Muscle layer of colon (tissue), 2 donors: Measurements from ENCODE around the gene UGT1A5.

Experiments
- H3K27ac ChIP-seq: one replicate; pipeline ENCODE4 v1.7.0; 2013; ENCODE audit warnings: low read depth, mild to moderate bottlenecking, low read length, moderate library complexity
- H3K27me3 ChIP-seq, 2 donors: one replicate each; pipeline ENCODE4 v1.7.0; 2013; ENCODE audit warnings: low read length in 2 of 2, mild to moderate bottlenecking in 2 of 2; ENCODE audit not compliant: insufficient read depth in 2 of 2, control insufficient read depth in 1 of 2
- H3K36me3 ChIP-seq: one replicate; pipeline ENCODE4 v1.7.0; 2013; ENCODE audit warnings: mild to moderate bottlenecking, low read length; ENCODE audit not compliant: insufficient read depth
- H3K4me1 ChIP-seq: one replicate; pipeline ENCODE4 v1.7.0; 2013; ENCODE audit warnings: mild to moderate bottlenecking, low read length; ENCODE audit not compliant: insufficient read depth
- H3K4me3 ChIP-seq, 2 donors: one replicate each; pipeline ENCODE4 v1.7.0; 2013; ENCODE audit warnings: low read length in 2 of 2, low read depth in 1 of 2, mild to moderate bottlenecking in 1 of 2, moderate library complexity in 1 of 2
- H3K9ac ChIP-seq: one replicate; pipeline ENCODE4 v1.7.0; 2013; ENCODE audit warnings: low read length
- H3K9me3 ChIP-seq: one replicate; pipeline ENCODE4 v1.7.0; 2013; ENCODE audit warnings: mild to moderate bottlenecking, low read length
- donor health status: abdominal sarcoma.
- donor health status: Adenocarcinoma of cecum.

UGT1A5 gene

GRCh38 chr2:233712611-233713261, at the start of gene UGT1A5:
Gene UGT1A5, plus strand, starts transcription at chr2:233712907. Its CDS starts 85 bp downstream, at chr2:233712992.
- Histone ChIP-seq H3K9ac (no peak within 1 kb of the TSS), H3K4me3 (no peak within 1 kb of the TSS), H3K27ac (no peak within 1 kb of the TSS), H3K36me3 (no peaks in the 10 kb centered on the region), H3K27me3 (peaks cover 0 to 3% of the 10 kb centered on the region in 2 donors), H3K9me3 (no peaks in the 10 kb centered on the region), H3K4me1 (no peaks in the 10 kb centered on the region)

GRCh38 chr2:233663911-233664310, 48.8 kb upstream of the UGT1A5 start:
- Histone ChIP-seq H3K27ac (no peak overlapping the region), H3K4me1 (no peaks in the 10 kb centered on the region), H3K9me3 (no peaks in the 10 kb centered on the region), H3K4me3 (no peak overlapping the region), H3K27me3 (no peaks in the 10 kb centered on the region), H3K9ac (no peak overlapping the region), H3K36me3 (no peaks in the 10 kb centered on the region)

- Histone ChIP-seq H3K4me3 (no peak overlapping the region), H3K9me3 (no peaks in the 10 kb centered on the region), H3K36me3 (no peaks in the 10 kb centered on the region), H3K27ac (no peak overlapping the region), H3K9ac (no peak overlapping the region), H3K4me1 (no peaks in the 10 kb centered on the region), H3K27me3 (no peaks in the 10 kb centered on the region)
Observed at GRCh38 chr2:233668605-233669260, 44.0 kb upstream of the UGT1A5 start.

- Histone ChIP-seq H3K9me3 (no peaks in the 10 kb centered on the region), H3K36me3 (no peaks in the 10 kb centered on the region), H3K27me3 (no peaks in the 10 kb centered on the region), H3K9ac (no peak within 1 kb of the TSS), H3K4me1 (no peaks in the 10 kb centered on the region), H3K27ac (no peak within 1 kb of the TSS), H3K4me3 (no peak within 1 kb of the TSS)
Observed at GRCh38 chr2:233671290-233672161, 41.2 kb upstream of the UGT1A5 start, which contains the start of gene UGT1A9. Gene UGT1A9, plus strand, starts transcription at chr2:233671898. Its CDS starts 37 bp downstream, at chr2:233671935.

GRCh38 chr2:233672886-233673285, 39.8 kb upstream of the UGT1A5 start:
- no peaks in the 10 kb centered on the region for H3K36me3 ChIP-seq
- no peak overlapping the region for H3K9ac ChIP-seq
- H3K9me3 ChIP-seq: no peaks in the 10 kb centered on the region
- H3K4me3 ChIP-seq: no peak overlapping the region
- H3K27me3 ChIP-seq: no peaks in the 10 kb centered on the region
- H3K27ac ChIP-seq: no peak overlapping the region
- no peaks in the 10 kb centered on the region for H3K4me1 ChIP-seq

- H3K9ac ChIP-seq: no peak overlapping the region
- H3K36me3 ChIP-seq: no peaks in the 10 kb centered on the region
- H3K4me3 ChIP-seq: no peak overlapping the region
- H3K27me3 ChIP-seq: no peaks in the 10 kb centered on the region
- no peaks in the 10 kb centered on the region for H3K4me1 ChIP-seq
- no peak overlapping the region for H3K27ac ChIP-seq
- no peaks in the 10 kb centered on the region for H3K9me3 ChIP-seq
Observed at GRCh38 chr2:233673896-233674295, 38.8 kb upstream of the UGT1A5 start.

- H3K36me3 ChIP-seq: no peaks in the 10 kb centered on the region
- H3K9ac ChIP-seq: no peak overlapping the region
- no peaks in the 10 kb centered on the region for H3K4me1 ChIP-seq
- H3K27me3 ChIP-seq: no peaks in the 10 kb centered on the region
- H3K4me3 ChIP-seq: no peak overlapping the region
- H3K27ac ChIP-seq: no peak overlapping the region
- H3K9me3 ChIP-seq: no peaks in the 10 kb centered on the region
Observed at GRCh38 chr2:233674314-233674713, 38.4 kb upstream of the UGT1A5 start.

GRCh38 chr2:233674995-233675394, 37.7 kb upstream of the UGT1A5 start:
- H3K36me3 ChIP-seq: no peaks in the 10 kb centered on the region
- no peak overlapping the region for H3K27ac ChIP-seq
- H3K4me3 ChIP-seq: no peak overlapping the region
- no peaks in the 10 kb centered on the region for H3K9me3 ChIP-seq
- H3K27me3 ChIP-seq: no peaks in the 10 kb centered on the region
- no peak overlapping the region for H3K9ac ChIP-seq
- H3K4me1 ChIP-seq: no peaks in the 10 kb centered on the region

GRCh38 chr2:233676046-233676445, 36.7 kb upstream of the UGT1A5 start:
- H3K4me1 ChIP-seq: no peaks in the 10 kb centered on the region
- H3K27me3 ChIP-seq: no peaks in the 10 kb centered on the region
- no peak overlapping the region for H3K4me3 ChIP-seq

GRCh38 chr2:233679196-233679595, 33.5 kb upstream of the UGT1A5 start:
- no peaks in the 10 kb centered on the region for H3K4me1 ChIP-seq
- no peaks in the 10 kb centered on the region for H3K27me3 ChIP-seq
- H3K9me3 ChIP-seq: no peaks in the 10 kb centered on the region
- no peak overlapping the region for H3K4me3 ChIP-seq
- H3K9ac ChIP-seq: no peak overlapping the region
- H3K27ac ChIP-seq: no peak overlapping the region
- H3K36me3 ChIP-seq: no peaks in the 10 kb centered on the region

More at GRCh38 chr2:233676046-233676445, 36.7 kb upstream of the UGT1A5 start:
- H3K9me3 ChIP-seq: no peaks in the 10 kb centered on the region
- H3K27ac ChIP-seq: no peak overlapping the region
- H3K9ac ChIP-seq: no peak overlapping the region
- no peaks in the 10 kb centered on the region for H3K36me3 ChIP-seq

- no peak overlapping the region for H3K4me3 ChIP-seq
- no peak overlapping the region for H3K27ac ChIP-seq
- no peaks in the 10 kb centered on the region for H3K27me3 ChIP-seq
- H3K36me3 ChIP-seq: no peaks in the 10 kb centered on the region
- no peaks in the 10 kb centered on the region for H3K9me3 ChIP-seq
- no peaks in the 10 kb centered on the region for H3K4me1 ChIP-seq
- H3K9ac ChIP-seq: no peak overlapping the region
Observed at GRCh38 chr2:233680361-233681045, 32.2 kb upstream of the UGT1A5 start.
